Measurements from ENCODE around the gene TRHDE. TPM values are rescaled to one million over a fixed set of nuclear protein-coding genes. Genes with fewer than 3 reads are reported as not detected.

TRHDE gene
- total RNA-seq, 4 donors from 2014 or later, result 0.05 to 0.81 (median 0.40) TPM

- H3K27me3 ChIP-seq, result no peaks in the 10 kb centered on the region
- no peak for DNase-seq
- H3K36me3 ChIP-seq, result no peaks in the 10 kb centered on the region
- H3K4me3 ChIP-seq (replicated peaks in 1 of 3), result no peak overlapping the region
- TF ChIP-seq POLR2A (IDR thresholded peaks at IDR 0.05), result no peak
- no peak for TF ChIP-seq CTCF (IDR thresholded peaks at IDR 0.05)
- 80 to 85% methylated on average over 4 of the region's 4 CpGs for WGBS, 2 donors
- intact Hi-C loops (cut with DNase I), result no loop called here
- H3K9me3 ChIP-seq, result no peaks in the 10 kb centered on the region
- no peak overlapping the region for H3K27ac ChIP-seq
- no peaks in the 10 kb centered on the region for H3K4me1 ChIP-seq
Observed at GRCh38 chr12:72673853-72674252, 401.7 kb downstream of the TRHDE start.

GRCh38 chr12:72676556-72676955 lies 404.4 kb downstream of the TRHDE start:
- intact Hi-C loops (cut with DNase I), result no loop called here
- Histone ChIP-seq H3K4me1 (no peaks in the 10 kb centered on the region), H3K4me3 (replicated peaks in 1 of 3) (no peak overlapping the region), H3K36me3 (no peaks in the 10 kb centered on the region), H3K9me3 (no peaks in the 10 kb centered on the region), H3K27me3 (no peaks in the 10 kb centered on the region), H3K27ac (no peak overlapping the region)
- TF ChIP-seq POLR2A (IDR thresholded peaks at IDR 0.05) (no peak), CTCF (IDR thresholded peaks at IDR 0.05) (no peak)
- no peak for DNase-seq
- 84 to 94% methylated on average over 1 of the region's 1 CpG for WGBS, 2 donors

- H3K4me1 ChIP-seq, result no peaks in the 10 kb centered on the region
- H3K9me3 ChIP-seq, result no peaks in the 10 kb centered on the region
- intact Hi-C loops (cut with DNase I), result no loop called here
- DNase-seq, result no peak
- no peaks in the 10 kb centered on the region for H3K27me3 ChIP-seq
- no peak overlapping the region for H3K27ac ChIP-seq
- no peak overlapping the region for H3K4me3 ChIP-seq (replicated peaks in 1 of 3)
- TF ChIP-seq CTCF (IDR thresholded peaks at IDR 0.05) (no peak), POLR2A (IDR thresholded peaks at IDR 0.05) (no peak)
- H3K36me3 ChIP-seq, result no peaks in the 10 kb centered on the region
Observed at GRCh38 chr12:72677139-72677538, 405.0 kb downstream of the TRHDE start.

GRCh38 chr12:72677846-72678245 lies 405.7 kb downstream of the TRHDE start:
- no peaks in the 10 kb centered on the region for H3K9me3 ChIP-seq
- no peak for DNase-seq
- 64 to 68% methylated on average over 2 of the region's 2 CpGs for WGBS, 2 donors
- intact Hi-C loops (cut with DNase I), result no loop called here
- H3K4me1 ChIP-seq, result no peaks in the 10 kb centered on the region
- H3K27ac ChIP-seq, result no peak overlapping the region
- no peaks in the 10 kb centered on the region for H3K27me3 ChIP-seq
- no peaks in the 10 kb centered on the region for H3K36me3 ChIP-seq
- H3K4me3 ChIP-seq (replicated peaks in 1 of 3), result no peak overlapping the region
- no peak for TF ChIP-seq POLR2A (IDR thresholded peaks at IDR 0.05)
- TF ChIP-seq CTCF (IDR thresholded peaks at IDR 0.05), result no peak

GRCh38 chr12:72679147-72679757 lies 407.1 kb downstream of the TRHDE start:
- no peaks in the 10 kb centered on the region for H3K36me3 ChIP-seq
- H3K27me3 ChIP-seq, result no peaks in the 10 kb centered on the region
- no peaks in the 10 kb centered on the region for H3K9me3 ChIP-seq
- H3K4me1 ChIP-seq, result no peaks in the 10 kb centered on the region
- WGBS, 2 donors, result 80 to 81% methylated on average over 2 of the region's 2 CpGs
- DNase-seq, result no peak
- intact Hi-C loops (cut with DNase I), result no loop called here
- no peak overlapping the region for H3K27ac ChIP-seq
- TF ChIP-seq CTCF (IDR thresholded peaks at IDR 0.05) (no peak), POLR2A (IDR thresholded peaks at IDR 0.05) (no peak)
- no peak overlapping the region for H3K4me3 ChIP-seq (replicated peaks in 1 of 3)
